Cardiac muscle cell (in vitro differentiated cells and primary cell): ENCODE results near the gene THADA. TPM values are rescaled to one million over a fixed set of nuclear protein-coding genes. Genes with fewer than 3 reads are reported as not detected.

ENCODE experiments used
- DNase-seq, 2 donors: peaks; one replicate each; pipeline versions ENCODE4 v3.0.0 to v3.0.0-alpha.2; 2010 to 2017; ENCODE audit warnings: low read depth in 1 of 2, low spot score in 1 of 2
- H3K27ac ChIP-seq: fragments of 200-600 bp; sonication (generic); 2 replicates; pipeline ENCODE4 v1.5.1; 2016
- H3K27me3 ChIP-seq: fragments of 200-600 bp; sonication (generic); 2 replicates; pipeline ENCODE4 v1.6.0; 2016; ENCODE audit warnings: control low read depth
- H3K36me3 ChIP-seq: fragments of 200-600 bp; sonication (generic); 2 replicates; pipeline ENCODE4 v1.5.1; 2016; ENCODE audit warnings: control low read depth
- H3K4me1 ChIP-seq: fragments of 200-600 bp; sonication (generic); 2 replicates; pipeline ENCODE4 v1.8.1; 2017; ENCODE audit warnings: low read depth, mild to moderate bottlenecking, mixed run types
- H3K4me3 ChIP-seq: fragments of 200-600 bp; sonication (generic); 2 replicates; pipeline ENCODE4 v1.5.1; 2016; ENCODE audit warnings: mild to moderate bottlenecking
- H3K9me3 ChIP-seq: fragments of 200-600 bp; sonication (generic); 2 replicates; pipeline ENCODE4 v1.5.1; 2017; ENCODE audit warnings: low read depth, mild to moderate bottlenecking, control low read depth
- CTCF ChIP-seq: IDR thresholded peaks from 2 replicates; pipeline ENCODE4 v1.5.1; 2012; ENCODE audit warnings: low read depth, mild to moderate bottlenecking, low read length
- polyA plus RNA-seq: library from polyadenylated mRNA; unstranded; fragments of >200 nt; fragmentation: Nextera tagmentation; extraction: Ambion mirVana; gene quantifications from 2 replicates; pipeline ENCODE4 v1.2.1, GENCODE V29; 2016
- total RNA-seq: library from RNA; depleted of rRNA; stranded (reverse); fragments of >200 nt; gene quantifications from 2 replicates; pipeline ENCODE4 v1.2.3, GENCODE V29; 2016

The THADA gene
- total and polyA plus RNA-seq, 2 experiments from 2014 or later = 11.9 to 17.3 TPM

GRCh38 chr2:43393918-43394317 is 201.9 kb downstream of the THADA start:
- Histone ChIP-seq H3K36me3 (no peaks in the 10 kb centered on the region), H3K27me3 (no peaks in the 10 kb centered on the region), H3K4me1 (peaks cover 4% of the 10 kb centered on the region), H3K27ac (no peak overlapping the region), H3K4me3 (no peak overlapping the region), H3K9me3 (no peaks in the 10 kb centered on the region)
- no peak for TF ChIP-seq CTCF
- DNase-seq = no peak

- DNase-seq = peak in 1 of 2 donors; percentile 51
- Histone ChIP-seq H3K36me3 (no peaks in the 10 kb centered on the region), H3K4me1 (no peaks in the 10 kb centered on the region), H3K4me3 (no peak overlapping the region), H3K27me3 (no peaks in the 10 kb centered on the region), H3K27ac (no peak overlapping the region), H3K9me3 (no peaks in the 10 kb centered on the region)
- no peak for TF ChIP-seq CTCF
These were observed 204.0 kb downstream of the THADA start for GRCh38 chr2:43391878-43392215.

DNA sequence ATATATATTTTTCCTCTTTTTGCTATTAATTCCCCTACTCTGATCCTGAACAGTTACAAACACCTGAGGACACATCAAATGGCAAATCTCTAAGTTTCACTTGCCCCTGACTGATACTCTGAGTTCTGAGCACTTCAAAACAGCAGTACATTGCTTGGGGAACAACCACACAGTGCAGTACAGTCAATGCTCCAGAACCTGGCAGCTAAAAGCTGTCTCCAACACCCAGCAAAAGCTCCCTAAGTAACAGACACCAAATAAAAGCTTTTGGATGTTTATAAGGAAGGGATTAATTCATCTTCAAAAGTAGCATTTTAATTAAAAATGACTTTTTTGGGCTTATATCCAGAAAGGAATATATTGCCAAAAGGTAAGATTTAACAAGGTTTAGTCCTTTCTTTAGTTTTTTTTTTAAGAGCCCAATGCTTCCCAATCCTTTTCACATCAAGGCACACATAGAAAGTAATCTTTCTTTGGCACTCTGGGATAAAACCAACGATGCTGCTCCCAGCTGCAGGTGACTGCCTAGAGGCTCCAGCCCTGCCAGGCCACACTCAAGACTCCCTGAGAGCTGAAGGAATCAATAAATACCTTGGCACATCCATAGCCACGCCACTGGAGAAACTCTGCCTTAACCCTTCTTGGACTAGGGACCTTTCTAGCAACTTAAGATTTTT is 204.5 kb downstream of the THADA start:
- Histone ChIP-seq H3K27me3 (no peaks in the 10 kb centered on the region), H3K4me1 (no peaks in the 10 kb centered on the region), H3K36me3 (no peaks in the 10 kb centered on the region), H3K4me3 (no peak overlapping the region), H3K9me3 (no peaks in the 10 kb centered on the region), H3K27ac (no peak overlapping the region)
- DNase-seq = no peak
- TF ChIP-seq CTCF = no peak

GRCh38 chr2:43389581-43390466 is 206.0 kb downstream of the THADA start:
- no peak overlapping the region for H3K27ac ChIP-seq
- no peak overlapping the region for H3K4me3 ChIP-seq
- no peak for TF ChIP-seq CTCF

GRCh38 chr2:43388371-43388770 is 207.5 kb downstream of the THADA start:
- H3K27me3 ChIP-seq = no peaks in the 10 kb centered on the region
- no peak overlapping the region for H3K4me3 ChIP-seq
- H3K36me3 ChIP-seq = no peaks in the 10 kb centered on the region
- H3K27ac ChIP-seq = no peak overlapping the region
- no peaks in the 10 kb centered on the region for H3K9me3 ChIP-seq
- no peak for TF ChIP-seq CTCF
- H3K4me1 ChIP-seq = no peaks in the 10 kb centered on the region
- no peak for DNase-seq

More at GRCh38 chr2:43389581-43390466, 206.0 kb downstream of the THADA start:
- Histone ChIP-seq H3K4me1 (no peaks in the 10 kb centered on the region), H3K27me3 (no peaks in the 10 kb centered on the region), H3K36me3 (no peaks in the 10 kb centered on the region), H3K9me3 (no peaks in the 10 kb centered on the region)
- no peak for DNase-seq
